Activated B cell treated with CpG ODN at 0.5 μM for 24 hours (primary cell): ENCODE results near the gene CCR9. TPM values are rescaled to one million over a fixed set of nuclear protein-coding genes. Genes with fewer than 3 reads are reported as not detected.
A peak's percentile ranks its signal among the peaks of the same experiment; 100 is the strongest.

ENCODE experiments used
- ATAC-seq: fragments of 200-7000 bp; cut with Tn5 transposase; one replicate; pipeline ENCODE4 v1.10.0; 2021; ENCODE audit warnings: low read depth, mild to moderate bottlenecking, moderate library complexity
- CTCF ChIA-PET: fragments of 350-600 bp; sonication (Branson Sonifier 250); formaldehyde crosslinking; loops from one replicate; lab custom pipeline; 2021; ENCODE audit warnings: antibody characterized with exemption; lab: Charles Lee
- POLR2A ChIA-PET: fragments of 350-600 bp; sonication (Branson Sonifier 250); formaldehyde crosslinking; loops from one replicate; lab custom pipeline; 2021; ENCODE audit warnings: antibody characterized with exemption; lab: Charles Lee
- DNase-seq: peaks from one replicate; pipeline ENCODE4 v3.0.0; 2022
- H3K27ac Mint-ChIP-seq: one replicate; pipeline ENCODE4 v1.8.0; 2020; ENCODE audit warnings: mixed read lengths
- H3K27me3 Mint-ChIP-seq: one replicate; pipeline ENCODE4 v1.8.0; 2021; ENCODE audit warnings: mixed read lengths
- H3K36me3 Mint-ChIP-seq: one replicate; pipeline ENCODE4 v1.8.0; 2021; ENCODE audit warnings: low read depth, mixed read lengths
- H3K4me1 Mint-ChIP-seq: one replicate; pipeline ENCODE4 v1.8.0; 2021; ENCODE audit warnings: mixed read lengths
- H3K4me3 Mint-ChIP-seq: one replicate; pipeline ENCODE4 v1.8.0; 2020; ENCODE audit warnings: mild to moderate bottlenecking, mixed read lengths
- H3K9me3 Mint-ChIP-seq: one replicate; pipeline ENCODE4 v1.8.0; 2020; ENCODE audit warnings: mixed read lengths
- intact Hi-C: fragments of 100-400 bp; cut with micrococcal nuclease; formaldehyde crosslinking; loops from one replicate; pipeline ENCODE4 v1.15.1; 2024
- total RNA-seq: library from RNA; stranded (reverse); gene quantifications from 2 replicates; pipeline ENCODE4 v1.2.3, GENCODE V29; 2022
- TF ChIP-seq, protein P1 (sequence below): fragments of 200-600 bp; IDR thresholded peaks from one replicate; pipeline ENCODE4 v1.8.0; 2022; ENCODE audit warnings: antibody characterized with exemption, mild to moderate bottlenecking

CCR9 gene
- total RNA-seq, 1 donor from 2014 or later = 0.84 TPM

DNA sequence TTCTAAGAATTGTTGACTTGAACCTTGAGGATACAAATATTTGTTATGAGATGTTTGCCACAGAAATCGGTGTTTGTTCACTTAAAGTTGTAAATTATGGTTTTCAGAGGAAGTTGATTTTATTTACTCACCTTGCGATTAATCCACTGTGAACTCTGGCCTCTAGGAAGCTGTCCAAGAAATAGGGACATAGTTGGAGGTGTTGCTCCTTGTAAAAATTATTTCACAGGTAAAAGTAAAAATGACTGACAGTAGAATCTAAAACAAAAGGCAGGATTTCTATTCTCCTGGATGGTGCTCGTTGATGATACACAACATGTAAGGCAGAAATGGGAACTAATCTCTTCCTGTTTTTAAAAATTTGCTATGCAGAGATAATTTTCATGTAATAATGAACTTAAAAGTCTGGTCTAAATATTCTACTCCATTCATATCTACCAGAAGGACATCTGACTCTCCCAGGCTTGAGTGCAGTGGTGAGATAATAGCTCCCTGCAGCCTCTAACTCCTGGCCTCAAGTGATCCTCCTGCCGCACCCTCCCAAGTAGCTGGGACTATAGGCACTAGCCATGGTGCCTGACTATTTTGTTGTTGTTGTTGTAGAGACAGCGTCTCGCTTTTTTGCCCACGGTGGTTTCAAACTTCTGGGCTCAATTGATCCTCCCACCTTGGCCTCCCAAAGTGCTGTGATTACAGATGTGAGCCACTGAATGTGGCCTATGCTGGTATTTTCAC lies 27.4 kb upstream of the CCR9 start:
- H3K9me3 Mint-ChIP-seq = peaks cover 16% of the 10 kb centered on the region
- ChIA-PET POLR2A (interaction anchor here (0.5 kb wide), 1 partner anchor 26 kb away, joined by 4 read pairs; no protein-coding TSS in a partner anchor), CTCF (no interaction called here)
- TF ChIP-seq, protein P1, sequence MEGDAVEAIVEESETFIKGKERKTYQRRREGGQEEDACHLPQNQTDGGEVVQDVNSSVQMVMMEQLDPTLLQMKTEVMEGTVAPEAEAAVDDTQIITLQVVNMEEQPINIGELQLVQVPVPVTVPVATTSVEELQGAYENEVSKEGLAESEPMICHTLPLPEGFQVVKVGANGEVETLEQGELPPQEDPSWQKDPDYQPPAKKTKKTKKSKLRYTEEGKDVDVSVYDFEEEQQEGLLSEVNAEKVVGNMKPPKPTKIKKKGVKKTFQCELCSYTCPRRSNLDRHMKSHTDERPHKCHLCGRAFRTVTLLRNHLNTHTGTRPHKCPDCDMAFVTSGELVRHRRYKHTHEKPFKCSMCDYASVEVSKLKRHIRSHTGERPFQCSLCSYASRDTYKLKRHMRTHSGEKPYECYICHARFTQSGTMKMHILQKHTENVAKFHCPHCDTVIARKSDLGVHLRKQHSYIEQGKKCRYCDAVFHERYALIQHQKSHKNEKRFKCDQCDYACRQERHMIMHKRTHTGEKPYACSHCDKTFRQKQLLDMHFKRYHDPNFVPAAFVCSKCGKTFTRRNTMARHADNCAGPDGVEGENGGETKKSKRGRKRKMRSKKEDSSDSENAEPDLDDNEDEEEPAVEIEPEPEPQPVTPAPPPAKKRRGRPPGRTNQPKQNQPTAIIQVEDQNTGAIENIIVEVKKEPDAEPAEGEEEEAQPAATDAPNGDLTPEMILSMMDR = no peak
- H3K4me3 Mint-ChIP-seq = peak overlapping the region; percentile 64
- DNase-seq (no peak), ATAC-seq (peak; percentile 34)
- peak overlapping the region; percentile 64 for H3K27ac Mint-ChIP-seq
- intact Hi-C loops = loop anchor here (5.0 kb wide), 1 partner anchor 33 kb away; no protein-coding TSS in a partner anchor
- H3K4me1 Mint-ChIP-seq = peaks cover 32% of the 10 kb centered on the region
- peaks cover 3% of the 10 kb centered on the region for H3K36me3 Mint-ChIP-seq
- no peaks in the 10 kb centered on the region for H3K27me3 Mint-ChIP-seq

DNA sequence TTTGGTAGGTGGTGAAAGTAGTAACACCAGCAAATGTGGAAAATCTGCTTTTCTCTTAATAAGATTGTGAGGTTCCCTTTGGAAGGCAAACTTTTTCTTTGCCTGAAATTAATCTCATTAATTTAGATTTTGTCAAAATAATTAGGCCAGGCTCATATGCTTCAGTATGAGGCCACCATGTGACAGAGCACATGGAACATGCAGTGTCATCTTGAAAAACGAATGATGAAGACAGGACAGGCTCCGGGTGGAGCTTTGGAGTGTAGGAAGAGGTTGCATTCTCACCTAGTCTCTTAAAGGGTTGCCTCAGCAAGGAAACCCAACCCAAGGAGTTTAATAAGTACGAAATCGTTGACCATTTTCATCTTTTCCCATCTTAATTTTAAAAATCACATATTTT lies 25.9 kb upstream of the CCR9 start:
- intact Hi-C loops = loop anchor here (2.0 kb wide), 2 partner anchors 16 to 44 kb away; no protein-coding TSS in a partner anchor
- Mint-ChIP-seq H3K4me3 (no peak overlapping the region), H3K9me3 (peaks cover 16% of the 10 kb centered on the region), H3K27me3 (no peaks in the 10 kb centered on the region), H3K36me3 (peaks cover 3% of the 10 kb centered on the region), H3K4me1 (peaks cover 40% of the 10 kb centered on the region), H3K27ac (no peak overlapping the region)
- DNase-seq = no peak
- POLR2A ChIA-PET = no interaction called here
- ATAC-seq = no peak
- CTCF ChIA-PET = no interaction called here
- TF ChIP-seq, protein P1 = no peak

DNA sequence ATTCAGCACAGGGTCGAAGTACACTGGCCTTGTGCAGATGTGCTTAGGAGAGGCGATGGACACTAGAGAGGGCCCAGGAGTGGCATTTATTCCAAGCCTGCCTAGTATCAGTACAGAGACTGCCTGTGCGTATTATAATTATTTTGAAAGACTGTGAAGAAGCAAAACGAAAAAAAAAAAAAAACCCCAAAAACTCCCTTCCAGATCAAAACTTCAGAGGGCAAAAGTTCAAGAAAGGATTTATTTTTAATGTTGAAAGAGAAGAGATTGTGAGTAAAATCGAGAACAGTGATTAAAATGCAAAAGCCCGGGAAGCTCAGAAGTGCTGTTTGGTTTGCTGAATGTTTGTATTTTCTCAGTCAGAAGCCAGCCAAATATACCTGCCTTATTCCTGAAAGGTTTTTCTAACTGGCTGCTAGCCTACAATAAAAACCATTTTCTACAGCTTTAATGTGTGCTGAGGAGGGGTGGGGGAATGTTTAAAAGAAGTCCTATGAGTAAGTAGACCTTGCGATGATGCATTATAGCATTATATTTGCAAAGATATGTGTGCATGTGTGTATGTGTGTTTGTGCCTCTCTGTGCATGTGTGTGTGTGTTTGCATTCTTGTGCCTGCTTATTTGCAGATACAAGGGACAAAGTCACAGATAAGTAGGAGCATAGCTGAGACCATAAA lies 25.2 kb upstream of the CCR9 start:
- H3K27me3 Mint-ChIP-seq = no peaks in the 10 kb centered on the region
- TF ChIP-seq, protein P1 = no peak
- H3K36me3 Mint-ChIP-seq = peaks cover 3% of the 10 kb centered on the region
- ATAC-seq = peak; percentile 26
- DNase-seq = no peak
- POLR2A ChIA-PET = interaction anchor here (0.6 to 1.3 kb wide), 2 partner anchors 18 to 58 kb away, joined by 3 to 4 read pairs; no protein-coding TSS in a partner anchor
- H3K27ac Mint-ChIP-seq = peak overlapping the region; percentile 41
- peaks cover 12% of the 10 kb centered on the region for H3K9me3 Mint-ChIP-seq
- H3K4me1 Mint-ChIP-seq = peaks cover 46% of the 10 kb centered on the region
- peak overlapping the region; percentile 20 for H3K4me3 Mint-ChIP-seq
- CTCF ChIA-PET = no interaction called here
- intact Hi-C loops = loop anchor here (2.0 kb wide), 2 partner anchors 16 to 44 kb away; no protein-coding TSS in a partner anchor

DNA sequence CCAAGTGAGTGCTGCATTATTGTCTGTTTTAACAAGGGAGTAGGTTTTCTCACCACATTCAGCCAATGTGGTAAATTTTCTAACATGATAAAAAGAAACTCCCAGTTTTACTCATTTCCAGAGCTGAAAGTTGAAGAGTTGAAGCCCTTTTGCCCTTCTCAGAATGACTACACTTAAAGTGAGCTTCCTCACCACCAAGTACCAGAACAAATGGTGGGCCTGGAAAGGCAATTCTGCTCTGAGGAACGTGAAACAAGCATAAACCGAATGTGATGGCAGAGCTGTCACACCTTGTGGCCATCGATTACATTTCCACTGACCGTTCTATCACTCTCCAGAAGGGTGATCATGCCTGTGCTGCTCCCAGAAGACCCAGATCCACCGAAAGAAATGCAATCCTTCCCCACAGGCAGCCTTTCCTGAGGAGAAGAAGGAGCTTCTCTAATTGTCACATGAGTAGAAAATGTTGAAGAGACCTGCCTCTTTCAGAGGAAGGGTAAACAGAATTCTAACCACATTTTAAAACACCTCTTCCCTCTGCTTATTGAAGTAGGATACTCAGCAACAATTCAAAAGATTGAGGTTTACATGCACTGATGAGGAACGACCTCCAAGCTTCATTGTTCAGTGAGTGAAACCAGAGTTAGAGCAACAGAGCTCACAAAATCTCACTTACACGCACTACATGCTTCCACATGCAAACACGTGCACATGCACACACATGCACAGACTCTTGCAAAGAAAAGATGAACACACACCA lies 21.4 kb upstream of the CCR9 start:
- Mint-ChIP-seq H3K4me3 (peak overlapping the region; percentile 39), H3K27me3 (peaks cover 4% of the 10 kb centered on the region), H3K4me1 (peaks cover 45% of the 10 kb centered on the region), H3K36me3 (no peaks in the 10 kb centered on the region), H3K9me3 (peaks cover 5% of the 10 kb centered on the region), H3K27ac (peak overlapping the region; percentile 36)
- POLR2A ChIA-PET = interaction anchor here (1.0 kb wide), 1 partner anchor 674 kb away, joined by 3 read pairs; no protein-coding TSS in a partner anchor
- TF ChIP-seq, protein P1 = no peak
- ATAC-seq = peak; percentile 57
- DNase-seq = no peak
- CTCF ChIA-PET = interaction anchor here (1.1 to 1.5 kb wide), 3 partner anchors 23 to 64 kb away, joined by 3 read pairs; partner anchors contain the start of gene LZTFL1
- intact Hi-C loops = no loop called here
